Measurements from ENCODE around the gene CLK2. TPM values are rescaled to one million over a fixed set of nuclear protein-coding genes. Genes with fewer than 3 reads are reported as not detected.
A peak's percentile ranks its signal among the peaks of the same experiment; 100 is the strongest.

CLK2 gene
- total RNA-seq, 2 donors from 2014 or later: 28.1 to 56.5 TPM

GRCh38 chr1:155277902-155278688, 4.8 kb upstream of the CLK2 start:
- peak overlapping the region; percentile 56 to 64 for H3K4me3 ChIP-seq
- peak; percentile 26 for DNase-seq (ENCODE audit: low spot score)
- no peaks in the 10 kb centered on the region for H3K27me3 ChIP-seq (replicated peaks; ENCODE audit: insufficient read depth)
- TF ChIP-seq CTCF (IDR thresholded peaks at IDR 0.05): peak in 2 of 4 experiments; percentile 28 to 39
- no peak for TF ChIP-seq POLR2A (IDR thresholded peaks at IDR 0.05)
- peak overlapping the region; percentile 76 to 83 for H3K27ac ChIP-seq
- peaks cover 4% of the 10 kb centered on the region for H3K4me1 ChIP-seq (replicated peaks)
- H3K9me3 ChIP-seq: no peaks in the 10 kb centered on the region
- no peaks in the 10 kb centered on the region for H3K36me3 ChIP-seq
- 2% methylated on average over 28 of the region's 29 CpGs for WGBS
- intact Hi-C loops (cut with DNase I): loop anchor here (5.0 to 10.0 kb wide), 3 partner anchors 227 to 314 kb away; partner anchors contain the start of gene ASH1L

- peaks cover 4% of the 10 kb centered on the region for H3K4me1 ChIP-seq (replicated peaks)
- no peaks in the 10 kb centered on the region for H3K36me3 ChIP-seq
- peak within 1 kb of the TSS; percentile 76 to 83 for H3K27ac ChIP-seq
- intact Hi-C loops (cut with DNase I): loop anchor here (5.0 to 10.0 kb wide), 3 partner anchors 228 to 315 kb away; partner anchors contain the start of gene ASH1L
- TF ChIP-seq CTCF (IDR thresholded peaks at IDR 0.05) (peak; percentile 74 to 85 (median 78)), POLR2AphosphoS5 (IDR thresholded peaks at IDR 0.05) (peak; percentile 87), POLR2A (IDR thresholded peaks at IDR 0.05) (no peak)
- WGBS: under 1% methylated on average over 40 of the region's 68 CpGs
- H3K27me3 ChIP-seq (replicated peaks; ENCODE audit: insufficient read depth): no peaks in the 10 kb centered on the region
- peak; percentile 97 for DNase-seq (ENCODE audit: low spot score)
- H3K9me3 ChIP-seq: no peaks in the 10 kb centered on the region
- peak within 1 kb of the TSS; percentile 56 to 64 for H3K4me3 ChIP-seq
These were observed 4.0 kb upstream of the CLK2 start, which contains the start of gene HCN3 for GRCh38 chr1:155277070-155277901. Gene HCN3, plus strand, starts transcription at chr1:155277463. Its CDS starts 128 bp downstream, at chr1:155277591.

- Histone ChIP-seq H3K27ac (peak overlapping the region; percentile 97 to 99), H3K9me3 (no peaks in the 10 kb centered on the region), H3K4me3 (peak overlapping the region; percentile 93), H3K27me3 (replicated peaks; ENCODE audit: insufficient read depth) (no peaks in the 10 kb centered on the region), H3K36me3 (peaks cover 13 to 20% of the 10 kb centered on the region in 2 donors), H3K4me1 (replicated peaks) (no peaks in the 10 kb centered on the region)
- WGBS: 5% methylated on average over 44 of the region's 44 CpGs
- no peak for DNase-seq (ENCODE audit: low spot score)
- intact Hi-C loops (cut with DNase I): loop anchor here (2.0 to 10.0 kb wide), 3 partner anchors 48 to 292 kb away; partner anchors contain the start of genes ASH1L and RUSC1
- no peak for TF ChIP-seq CTCF (IDR thresholded peaks at IDR 0.05)
- no peak for TF ChIP-seq POLR2AphosphoS5 (IDR thresholded peaks at IDR 0.05)
- no peak for TF ChIP-seq POLR2A (IDR thresholded peaks at IDR 0.05)
These were observed 600 bp downstream of the CLK2 start for GRCh38 chr1:155272466-155273342.

GRCh38 chr1:155269381-155269780, 3.9 kb downstream of the CLK2 start:
- DNase-seq (ENCODE audit: low spot score): no peak
- peaks cover 13 to 35% of the 10 kb centered on the region in 2 donors for H3K36me3 ChIP-seq
- no peak overlapping the region for H3K4me3 ChIP-seq
- no peak overlapping the region for H3K27ac ChIP-seq
- TF ChIP-seq POLR2AphosphoS5 (IDR thresholded peaks at IDR 0.05) (no peak), CTCF (IDR thresholded peaks at IDR 0.05) (no peak)
- H3K9me3 ChIP-seq: no peaks in the 10 kb centered on the region
- no peaks in the 10 kb centered on the region for H3K4me1 ChIP-seq (replicated peaks)
- intact Hi-C loops (cut with DNase I): no loop called here
- H3K27me3 ChIP-seq (replicated peaks; ENCODE audit: insufficient read depth): no peaks in the 10 kb centered on the region
- 91% methylated on average over 21 of the region's 21 CpGs for WGBS
